Chondrocyte (in vitro differentiated cells): ENCODE measurements around the gene APOL3. TPM values are rescaled to one million over a fixed set of nuclear protein-coding genes. Genes with fewer than 3 reads are reported as not detected.
"Not testable (repeated sequence)": the region's sequence is repeated elsewhere in the genome, so short reads cannot be mapped to it uniquely, and the experiment has no call there.

Experiments
- DNase-seq: peaks from one replicate; pipeline ENCODE4 v3.0.0; 2021; ENCODE audit warnings: mixed read lengths, low spot score
- H3K27ac Mint-ChIP-seq: one replicate; pipeline ENCODE4 v1.8.0; 2021; ENCODE audit warnings: mild to moderate bottlenecking, moderate library complexity, mixed read lengths; ENCODE audit not compliant: unreplicated experiment
- H3K27me3 Mint-ChIP-seq: 2 replicates; pipeline ENCODE4 v1.8.0; 2021; ENCODE audit warnings: low read depth, mixed read lengths
- H3K36me3 Mint-ChIP-seq: 2 replicates; pipeline ENCODE4 v1.8.0; 2021; ENCODE audit warnings: low read depth, mixed read lengths
- H3K4me1 Mint-ChIP-seq: 2 replicates; pipeline ENCODE4 v1.8.0; 2021; ENCODE audit warnings: low read depth, mild to moderate bottlenecking, mixed read lengths
- H3K4me3 Mint-ChIP-seq: one replicate; pipeline ENCODE4 v1.8.0; 2021; ENCODE audit warnings: mild to moderate bottlenecking, moderate library complexity, mixed read lengths; ENCODE audit not compliant: unreplicated experiment
- H3K9me3 Mint-ChIP-seq: 2 replicates; pipeline ENCODE4 v1.8.0; 2021; ENCODE audit warnings: low read depth, mixed read lengths
- total RNA-seq: library from RNA; stranded (reverse); gene quantifications from 3 replicates; pipeline ENCODE4 v1.2.1, GENCODE V29; 2021
- TF ChIP-seq, protein P1 (sequence below): fragments of 200-600 bp; sonication (generic); IDR thresholded peaks from 2 replicates; pipeline ENCODE4 v1.5.0; 2021; ENCODE audit warnings: antibody characterized with exemption, mild to moderate bottlenecking, moderate library complexity

APOL3 gene
- total RNA-seq, 1 donor from 2014 or later, result 2.3 TPM

DNA sequence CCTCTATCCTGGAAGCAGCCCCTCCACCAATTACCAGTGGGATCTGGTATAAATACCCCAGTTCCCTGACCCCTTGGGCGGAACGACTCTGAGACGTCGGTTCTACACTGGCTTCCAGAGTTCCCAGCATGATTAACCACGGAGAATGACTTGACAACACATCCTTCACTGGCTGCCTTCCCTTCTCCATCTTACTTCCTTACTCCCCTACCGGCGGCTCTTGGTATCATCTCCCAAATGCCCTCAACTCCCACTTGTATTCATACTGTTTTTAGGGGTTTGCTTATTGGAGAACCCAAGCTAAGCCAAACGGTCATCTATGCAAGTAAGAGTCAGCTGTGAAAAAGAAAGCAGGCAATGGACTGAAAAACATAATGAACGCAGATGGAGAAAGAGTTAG lies 56.1 kb downstream of the APOL3 start:
- H3K27me3 Mint-ChIP-seq, result no peaks in the 10 kb centered on the region
- H3K4me1 Mint-ChIP-seq, result peaks cover 10% of the 10 kb centered on the region
- H3K36me3 Mint-ChIP-seq, result peaks cover 2% of the 10 kb centered on the region
- peaks cover 3% of the 10 kb centered on the region for H3K9me3 Mint-ChIP-seq
- TF ChIP-seq, protein P1, sequence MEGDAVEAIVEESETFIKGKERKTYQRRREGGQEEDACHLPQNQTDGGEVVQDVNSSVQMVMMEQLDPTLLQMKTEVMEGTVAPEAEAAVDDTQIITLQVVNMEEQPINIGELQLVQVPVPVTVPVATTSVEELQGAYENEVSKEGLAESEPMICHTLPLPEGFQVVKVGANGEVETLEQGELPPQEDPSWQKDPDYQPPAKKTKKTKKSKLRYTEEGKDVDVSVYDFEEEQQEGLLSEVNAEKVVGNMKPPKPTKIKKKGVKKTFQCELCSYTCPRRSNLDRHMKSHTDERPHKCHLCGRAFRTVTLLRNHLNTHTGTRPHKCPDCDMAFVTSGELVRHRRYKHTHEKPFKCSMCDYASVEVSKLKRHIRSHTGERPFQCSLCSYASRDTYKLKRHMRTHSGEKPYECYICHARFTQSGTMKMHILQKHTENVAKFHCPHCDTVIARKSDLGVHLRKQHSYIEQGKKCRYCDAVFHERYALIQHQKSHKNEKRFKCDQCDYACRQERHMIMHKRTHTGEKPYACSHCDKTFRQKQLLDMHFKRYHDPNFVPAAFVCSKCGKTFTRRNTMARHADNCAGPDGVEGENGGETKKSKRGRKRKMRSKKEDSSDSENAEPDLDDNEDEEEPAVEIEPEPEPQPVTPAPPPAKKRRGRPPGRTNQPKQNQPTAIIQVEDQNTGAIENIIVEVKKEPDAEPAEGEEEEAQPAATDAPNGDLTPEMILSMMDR, result no peak
- no peak overlapping the region for H3K27ac Mint-ChIP-seq
- no peak overlapping the region for H3K4me3 Mint-ChIP-seq
- DNase-seq, result peak; percentile 17

DNA sequence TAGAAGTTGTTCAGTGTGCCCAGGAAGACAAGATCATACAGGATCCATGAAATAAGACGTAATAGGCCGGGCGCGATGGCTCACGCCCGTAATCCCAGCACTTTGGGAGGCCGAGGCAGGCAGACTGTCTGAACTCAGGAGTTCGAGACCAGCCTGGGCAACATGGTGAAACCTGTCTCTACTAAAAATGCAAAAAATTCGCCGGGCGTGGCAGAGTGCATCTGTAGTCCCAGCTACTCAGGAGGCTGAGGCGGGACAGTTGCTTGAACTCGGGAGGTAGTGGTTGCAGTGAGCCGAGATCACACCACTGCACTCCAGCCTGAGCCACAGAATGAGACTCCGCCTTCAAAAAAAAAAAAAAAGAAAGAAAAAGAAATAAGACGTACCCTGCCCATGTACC lies 56.7 kb downstream of the APOL3 start:
- peak; percentile 56 for DNase-seq
- Mint-ChIP-seq H3K36me3 (peaks cover 2% of the 10 kb centered on the region), H3K9me3 (peaks cover 3% of the 10 kb centered on the region), H3K27me3 (no peaks in the 10 kb centered on the region), H3K4me1 (peaks cover 10% of the 10 kb centered on the region), H3K4me3 (no peak overlapping the region), H3K27ac (no peak overlapping the region)
- TF ChIP-seq, protein P1, result no peak

DNA sequence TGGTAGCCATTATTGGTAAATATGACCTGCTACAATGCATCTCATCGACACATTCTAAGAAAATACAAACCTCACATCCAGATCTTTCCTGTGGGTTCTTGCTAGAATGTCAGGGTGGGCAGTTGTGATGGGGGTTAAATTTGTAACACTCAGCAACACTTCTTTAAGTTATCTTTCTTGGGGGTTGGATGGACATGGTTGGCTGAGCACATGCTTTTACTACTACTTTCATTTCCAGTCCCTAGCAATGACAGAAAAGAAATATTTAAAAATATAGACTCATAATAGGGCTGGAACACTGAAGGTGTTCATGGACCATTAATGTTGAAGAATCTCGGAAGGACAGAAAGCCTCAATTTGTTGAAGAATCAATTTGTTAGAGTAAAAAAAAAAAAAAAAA lies 57.6 kb downstream of the APOL3 start:
- Mint-ChIP-seq H3K27ac (no peak overlapping the region), H3K9me3 (peaks cover 3% of the 10 kb centered on the region), H3K36me3 (peaks cover 2% of the 10 kb centered on the region), H3K4me3 (no peak overlapping the region), H3K27me3 (no peaks in the 10 kb centered on the region), H3K4me1 (peaks cover 10% of the 10 kb centered on the region)
- no peak for DNase-seq
- TF ChIP-seq, protein P1, result no peak

DNA sequence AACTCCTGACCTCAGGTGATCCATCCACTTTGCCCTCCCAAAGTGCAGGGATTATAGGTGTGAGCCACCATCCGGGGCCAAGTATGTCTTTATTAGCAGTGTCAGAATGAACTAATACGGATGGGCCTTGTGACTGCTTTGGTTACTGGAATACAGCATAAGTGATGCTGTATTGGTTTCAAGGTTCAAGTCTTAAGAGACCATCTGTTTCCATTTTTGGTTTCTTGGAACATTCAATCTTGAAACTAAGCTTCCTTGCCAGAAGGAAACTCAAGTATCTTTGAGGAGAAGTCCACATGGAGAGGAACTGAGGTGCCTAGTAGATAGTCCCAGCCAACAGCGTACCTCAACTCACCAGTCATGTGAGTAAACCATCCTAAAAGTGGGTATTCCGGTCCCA lies 58.8 kb downstream of the APOL3 start:
- Mint-ChIP-seq H3K4me3 (no peak overlapping the region), H3K27me3 (no peaks in the 10 kb centered on the region), H3K9me3 (peaks cover 3% of the 10 kb centered on the region), H3K4me1 (peaks cover 8% of the 10 kb centered on the region), H3K36me3 (peaks cover 2% of the 10 kb centered on the region), H3K27ac (no peak overlapping the region)
- no peak for DNase-seq
- TF ChIP-seq, protein P1, result no peak

DNA sequence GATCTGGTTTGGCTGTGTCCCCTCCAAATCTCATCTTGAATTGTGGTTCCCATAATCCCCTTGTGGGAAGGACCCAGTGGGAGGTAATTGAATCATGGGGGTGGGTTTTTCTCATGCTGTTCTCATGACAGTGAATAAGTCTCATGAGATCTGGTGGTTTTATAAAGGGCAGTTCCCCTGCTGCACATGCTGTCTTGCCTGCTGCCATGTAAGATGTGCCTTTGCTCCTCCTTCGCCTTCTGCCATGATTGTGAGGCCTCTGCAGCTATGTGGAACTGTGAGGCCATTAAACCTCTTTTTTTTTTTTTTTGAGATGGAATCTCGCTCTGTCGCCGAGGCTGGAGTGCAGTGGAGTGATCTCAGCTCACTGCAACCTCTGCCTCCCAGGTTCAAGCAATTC lies 59.6 kb downstream of the APOL3 start:
- peak; percentile 4 for DNase-seq
- not testable (repeated sequence) for H3K27me3 Mint-ChIP-seq, H3K9me3 Mint-ChIP-seq, H3K4me1 Mint-ChIP-seq, H3K27ac Mint-ChIP-seq, H3K36me3 Mint-ChIP-seq, H3K4me3 Mint-ChIP-seq

DNA sequence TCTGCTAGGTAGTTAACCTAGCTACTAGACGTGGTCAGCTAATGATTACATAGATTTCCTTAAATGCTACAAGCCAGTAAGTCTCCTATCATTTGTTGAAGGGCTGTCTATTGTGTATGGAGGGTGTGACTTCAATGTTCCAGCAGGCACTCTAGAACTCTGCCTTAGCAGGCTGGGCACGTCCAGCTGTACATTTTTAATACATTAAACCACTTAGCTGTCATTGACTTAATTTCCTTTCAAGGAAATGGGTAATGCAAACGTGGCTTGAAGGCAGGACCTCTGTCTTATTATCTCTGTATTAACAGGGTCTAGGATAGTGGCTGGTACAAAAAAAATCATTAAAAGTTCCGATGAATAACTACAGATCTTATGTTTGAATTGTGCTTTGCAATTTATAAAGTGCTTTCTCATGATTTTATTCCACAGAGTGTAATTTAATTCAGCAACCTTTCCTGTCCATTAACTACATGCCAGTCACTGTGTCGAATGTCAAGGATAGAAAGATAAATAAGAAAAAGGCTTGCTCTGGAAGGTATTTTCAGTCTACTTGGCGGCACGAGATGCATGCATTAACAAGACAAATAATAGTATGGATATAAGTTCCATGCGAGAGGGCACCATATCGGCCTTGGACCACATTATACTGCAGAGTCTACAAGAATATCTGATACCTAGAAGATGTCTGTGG lies 60.3 kb downstream of the APOL3 start:
- no peak for DNase-seq
- no peak overlapping the region for H3K4me3 Mint-ChIP-seq
- TF ChIP-seq, protein P1, result no peak
- H3K36me3 Mint-ChIP-seq, result no peaks in the 10 kb centered on the region
- H3K9me3 Mint-ChIP-seq, result peaks cover 3% of the 10 kb centered on the region
- H3K4me1 Mint-ChIP-seq, result peaks cover 8% of the 10 kb centered on the region
- H3K27me3 Mint-ChIP-seq, result no peaks in the 10 kb centered on the region
- H3K27ac Mint-ChIP-seq, result no peak overlapping the region

DNA sequence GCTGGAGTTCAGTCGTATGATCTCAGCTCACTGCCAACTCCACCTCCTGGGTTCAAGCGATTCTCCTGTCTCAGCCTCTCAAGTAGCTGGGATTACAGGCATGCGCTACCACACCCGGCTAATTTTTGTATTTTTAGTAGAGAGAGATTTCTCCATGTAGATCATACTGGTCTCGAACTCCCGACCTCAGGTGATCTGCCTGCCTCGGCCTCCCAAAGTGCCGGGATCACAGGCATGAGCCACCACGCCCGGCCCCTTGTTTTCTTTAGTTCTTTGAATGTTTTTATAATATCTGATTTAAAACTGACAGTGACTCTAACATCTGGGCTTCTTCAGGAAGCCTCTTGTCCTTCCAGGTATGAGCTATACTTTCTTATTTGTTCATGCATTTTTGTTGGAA lies 61.0 kb downstream of the APOL3 start:
- peak; percentile 9 for DNase-seq
- not testable (repeated sequence) for H3K4me3 Mint-ChIP-seq, H3K9me3 Mint-ChIP-seq, H3K27ac Mint-ChIP-seq, H3K36me3 Mint-ChIP-seq, H3K4me1 Mint-ChIP-seq, H3K27me3 Mint-ChIP-seq
